DMS53 treated with DMSO at 0.1 percent for 48 hours (cell line): ENCODE results near the gene GRIK2.

Source experiments
- DNase-seq: peaks from one replicate; lab custom pipeline; 2025; ENCODE audit not compliant: unreplicated experiment; lab: John Stamatoyannopoulos, UW

Gene GRIK2

GRCh38 chr6:101454106-101454676, 60.7 kb downstream of the GRIK2 start:
- no peak for DNase-seq

GRCh38 chr6:101458336-101458735, 64.8 kb downstream of the GRIK2 start:
- no peak for DNase-seq

- DNase-seq, result no peak
Observed at GRCh38 chr6:101458826-101459225, 65.3 kb downstream of the GRIK2 start.

GRCh38 chr6:101462576-101462975, 69.1 kb downstream of the GRIK2 start:
- no peak for DNase-seq

GRCh38 chr6:101465863-101466262, 72.4 kb downstream of the GRIK2 start:
- no peak for DNase-seq

- DNase-seq, result no peak
Observed at GRCh38 chr6:101477436-101477835, 83.9 kb downstream of the GRIK2 start.

GRCh38 chr6:101478891-101479290, 85.4 kb downstream of the GRIK2 start:
- DNase-seq, result no peak

GRCh38 chr6:101482606-101483005, 89.1 kb downstream of the GRIK2 start:
- DNase-seq, result no peak

GRCh38 chr6:101484781-101485180, 91.3 kb downstream of the GRIK2 start:
- no peak for DNase-seq

- DNase-seq, result no peak
Observed at GRCh38 chr6:101486124-101486523, 92.6 kb downstream of the GRIK2 start.

- no peak for DNase-seq
Observed at GRCh38 chr6:101486726-101487125, 93.2 kb downstream of the GRIK2 start.

GRCh38 chr6:101489456-101489855, 95.9 kb downstream of the GRIK2 start:
- DNase-seq, result no peak

GRCh38 chr6:101490857-101491256, 97.3 kb downstream of the GRIK2 start:
- DNase-seq, result no peak

- DNase-seq, result no peak
Observed at GRCh38 chr6:101502818-101503217, 109.3 kb downstream of the GRIK2 start.

- DNase-seq, result no peak
Observed at GRCh38 chr6:101509536-101509935, 116.0 kb downstream of the GRIK2 start.

GRCh38 chr6:101513181-101513580, 119.7 kb downstream of the GRIK2 start:
- no peak for DNase-seq

GRCh38 chr6:101516578-101516977, 123.1 kb downstream of the GRIK2 start:
- no peak for DNase-seq

GRCh38 chr6:101517632-101518031, 124.1 kb downstream of the GRIK2 start:
- DNase-seq, result no peak

GRCh38 chr6:101522254-101522653, 128.7 kb downstream of the GRIK2 start:
- no peak for DNase-seq

GRCh38 chr6:101527467-101527866, 134.0 kb downstream of the GRIK2 start:
- no peak for DNase-seq

GRCh38 chr6:101528801-101529200, 135.3 kb downstream of the GRIK2 start:
- DNase-seq, result no peak

- no peak for DNase-seq
Observed at GRCh38 chr6:101531538-101531937, 138.0 kb downstream of the GRIK2 start.

- no peak for DNase-seq
Observed at GRCh38 chr6:101534386-101534785, 140.9 kb downstream of the GRIK2 start.

- no peak for DNase-seq
Observed at GRCh38 chr6:101534821-101535220, 141.3 kb downstream of the GRIK2 start.
